DND-41 (cell line): ENCODE measurements around the gene CRCP.

ENCODE experiments used
- ATAC-seq: fragments of 200-7000 bp; cut with Tn5 transposase; 3 replicates; pipeline ENCODE4 v1.9.1; 2021; ENCODE audit warnings: low read depth; ENCODE audit not compliant: insufficient read depth
- DNase-seq: peaks from one replicate; pipeline ENCODE4 v3.0.0-alpha.2; 2020
- H2AFZ ChIP-seq: 2 replicates; pipeline ENCODE4 v1.6.0; 2012; ENCODE audit warnings: low read depth, low read length
- H3K27ac ChIP-seq: 2 replicates; pipeline ENCODE4 v1.5.1; 2012; ENCODE audit warnings: low read length, inconsistent platforms
- H3K27me3 ChIP-seq: fragments of 200-600 bp; sonication (generic); 2 replicates; pipeline ENCODE4 v1.6.0; 2012; ENCODE audit warnings: low read length, mild to moderate bottlenecking, inconsistent platforms; ENCODE audit not compliant: insufficient read depth, poor library complexity
- H3K36me3 ChIP-seq: 2 replicates; pipeline ENCODE4 v1.5.1; 2012; ENCODE audit warnings: low read length, inconsistent platforms; ENCODE audit not compliant: insufficient read depth
- H3K4me1 ChIP-seq: 2 replicates; pipeline ENCODE4 v1.5.1; 2012; ENCODE audit warnings: mild to moderate bottlenecking, low read length; ENCODE audit not compliant: insufficient read depth
- H3K4me2 ChIP-seq: 2 replicates; pipeline ENCODE4 v1.6.0; 2012; ENCODE audit warnings: mild to moderate bottlenecking, moderate library complexity, low read length, inconsistent platforms; ENCODE audit not compliant: insufficient read depth
- H3K4me3 ChIP-seq, 2 experiments: fragments of 200-600 bp in 1 of 2; shearing (Covaris generic) in 1 of 2; 2 replicates each; pipeline ENCODE4 v1.5.1; 2012 to 2016; ENCODE audit warnings: inconsistent platforms in 2 of 2, low read length in 2 of 2, mild to moderate bottlenecking in 2 of 2, low read depth in 1 of 2, moderate library complexity in 1 of 2
- H3K79me2 ChIP-seq: 2 replicates; pipeline ENCODE4 v1.6.0; 2012; ENCODE audit warnings: low read length, inconsistent platforms; ENCODE audit not compliant: insufficient read depth
- H3K9ac ChIP-seq: 2 replicates; pipeline ENCODE4 v1.6.0; 2012; ENCODE audit warnings: low read depth, mild to moderate bottlenecking, inconsistent platforms, low read length, moderate library complexity
- H3K9me3 ChIP-seq: 2 replicates; pipeline ENCODE4 v1.5.1; 2012; ENCODE audit warnings: low read length, moderate library complexity, mild to moderate bottlenecking, inconsistent platforms; ENCODE audit not compliant: insufficient read depth, severe bottlenecking
- H4K20me1 ChIP-seq: 2 replicates; pipeline ENCODE4 v1.6.0; 2012; ENCODE audit warnings: low read length; ENCODE audit not compliant: insufficient read depth
- EZH2 ChIP-seq: IDR thresholded peaks from 3 replicates; pipeline ENCODE4 v1.6.1; 2012; ENCODE audit warnings: borderline replicate concordance, low read depth, mild to moderate bottlenecking, moderate library complexity, low read length, inconsistent platforms; ENCODE audit not compliant: severe bottlenecking
- TF ChIP-seq, protein P1 (sequence below): IDR thresholded peaks from 2 replicates; pipeline ENCODE4 v1.5.1; 2012; ENCODE audit warnings: borderline replicate concordance, low read length, moderate library complexity, mild to moderate bottlenecking; ENCODE audit not compliant: poor library complexity, severe bottlenecking; ENCODE audit errors: extremely low read depth

The CRCP gene

DNA sequence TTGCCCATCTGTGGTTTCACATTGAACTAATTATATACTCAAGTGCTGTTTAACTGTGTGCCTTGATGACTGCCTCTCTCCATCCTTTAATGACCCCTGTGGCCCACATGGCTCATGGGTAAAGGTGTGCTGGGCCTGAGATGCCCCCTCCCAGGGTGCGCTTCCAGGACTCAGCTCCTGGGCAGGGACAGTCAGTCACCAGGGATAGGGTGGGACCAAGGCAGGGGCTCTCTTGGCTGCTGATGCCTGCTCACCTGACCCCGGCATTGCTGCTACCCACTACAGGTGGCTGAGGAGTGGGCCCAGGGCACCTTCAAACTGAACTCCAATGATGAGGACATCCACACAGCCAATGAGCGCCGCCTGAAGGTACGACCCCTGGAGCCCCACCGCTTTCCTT is 32.6 kb upstream of the CRCP start:
- H4K20me1 ChIP-seq: no peaks in the 10 kb centered on the region
- H3K4me3 ChIP-seq: no peak overlapping the region
- DNase-seq (no peak), ATAC-seq (no peak)
- no peak overlapping the region for H3K4me2 ChIP-seq
- H2AFZ ChIP-seq: no peak overlapping the region
- no peaks in the 10 kb centered on the region for H3K4me1 ChIP-seq
- H3K36me3 ChIP-seq: no peaks in the 10 kb centered on the region
- H3K27me3 ChIP-seq: no peaks in the 10 kb centered on the region
- no peak for TF ChIP-seq EZH2
- TF ChIP-seq, protein P1, sequence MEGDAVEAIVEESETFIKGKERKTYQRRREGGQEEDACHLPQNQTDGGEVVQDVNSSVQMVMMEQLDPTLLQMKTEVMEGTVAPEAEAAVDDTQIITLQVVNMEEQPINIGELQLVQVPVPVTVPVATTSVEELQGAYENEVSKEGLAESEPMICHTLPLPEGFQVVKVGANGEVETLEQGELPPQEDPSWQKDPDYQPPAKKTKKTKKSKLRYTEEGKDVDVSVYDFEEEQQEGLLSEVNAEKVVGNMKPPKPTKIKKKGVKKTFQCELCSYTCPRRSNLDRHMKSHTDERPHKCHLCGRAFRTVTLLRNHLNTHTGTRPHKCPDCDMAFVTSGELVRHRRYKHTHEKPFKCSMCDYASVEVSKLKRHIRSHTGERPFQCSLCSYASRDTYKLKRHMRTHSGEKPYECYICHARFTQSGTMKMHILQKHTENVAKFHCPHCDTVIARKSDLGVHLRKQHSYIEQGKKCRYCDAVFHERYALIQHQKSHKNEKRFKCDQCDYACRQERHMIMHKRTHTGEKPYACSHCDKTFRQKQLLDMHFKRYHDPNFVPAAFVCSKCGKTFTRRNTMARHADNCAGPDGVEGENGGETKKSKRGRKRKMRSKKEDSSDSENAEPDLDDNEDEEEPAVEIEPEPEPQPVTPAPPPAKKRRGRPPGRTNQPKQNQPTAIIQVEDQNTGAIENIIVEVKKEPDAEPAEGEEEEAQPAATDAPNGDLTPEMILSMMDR: no peak
- H3K79me2 ChIP-seq: no peaks in the 10 kb centered on the region
- no peaks in the 10 kb centered on the region for H3K9me3 ChIP-seq
- H3K27ac ChIP-seq: no peak overlapping the region
- H3K9ac ChIP-seq: no peak overlapping the region

DNA sequence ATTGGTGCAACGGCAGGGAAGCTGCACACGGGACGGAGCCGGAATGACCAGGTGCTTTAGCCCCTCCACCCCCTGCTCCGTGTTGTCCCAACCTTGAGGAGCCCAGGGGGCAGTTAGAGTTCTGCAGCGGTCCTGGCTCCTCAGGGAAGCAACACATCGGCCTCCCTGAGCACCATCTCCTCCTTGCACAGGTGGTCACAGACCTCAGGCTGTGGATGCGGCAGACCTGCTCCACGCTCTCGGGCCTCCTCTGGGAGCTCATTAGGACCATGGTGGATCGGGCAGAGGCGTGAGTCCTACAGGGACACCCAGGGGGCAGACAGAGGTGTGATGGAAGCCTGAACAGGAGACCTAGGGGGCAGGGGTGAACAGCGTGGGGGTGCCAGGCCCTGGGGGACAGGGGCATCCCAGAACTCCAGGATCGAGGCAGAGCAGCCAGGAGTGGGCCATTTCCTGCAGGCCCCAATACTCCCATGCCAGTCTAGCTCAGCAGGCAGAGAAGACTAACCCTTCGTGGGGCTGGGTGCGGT is 31.7 kb upstream of the CRCP start:
- H3K9ac ChIP-seq: no peak overlapping the region
- no peak overlapping the region for H3K4me2 ChIP-seq
- no peak for DNase-seq
- no peaks in the 10 kb centered on the region for H4K20me1 ChIP-seq
- no peaks in the 10 kb centered on the region for H3K4me1 ChIP-seq
- no peak overlapping the region for H3K4me3 ChIP-seq
- H2AFZ ChIP-seq: no peak overlapping the region
- no peak overlapping the region for H3K27ac ChIP-seq
- no peak for TF ChIP-seq EZH2
- TF ChIP-seq, protein P1: no peak
- no peaks in the 10 kb centered on the region for H3K27me3 ChIP-seq
- no peaks in the 10 kb centered on the region for H3K36me3 ChIP-seq
- no peak for ATAC-seq
- no peaks in the 10 kb centered on the region for H3K79me2 ChIP-seq
- H3K9me3 ChIP-seq: no peaks in the 10 kb centered on the region

DNA sequence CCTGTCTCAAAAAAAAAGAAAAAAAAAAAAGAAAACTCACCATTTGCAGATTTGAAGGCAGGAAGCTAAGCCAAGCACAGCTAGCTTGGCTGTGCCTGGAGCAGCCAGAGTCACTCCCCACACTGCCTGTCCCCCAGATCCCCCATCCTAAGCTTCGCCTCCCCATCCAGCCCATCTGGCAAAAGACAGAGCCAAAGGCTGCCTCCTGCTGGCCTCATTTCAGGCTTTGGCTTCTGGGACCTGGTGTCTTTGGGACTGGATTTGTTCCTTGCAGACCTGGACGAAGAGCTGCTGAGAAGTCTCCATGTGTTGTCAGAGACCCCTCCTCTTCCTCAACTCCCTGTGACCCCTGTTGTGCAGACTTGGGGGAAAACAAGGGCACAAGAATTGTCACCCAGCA is 31.0 kb upstream of the CRCP start:
- TF ChIP-seq, protein P1: peak; percentile 24
- TF ChIP-seq EZH2: no peak
- no peaks in the 10 kb centered on the region for H3K4me1 ChIP-seq
- no peak overlapping the region for H2AFZ ChIP-seq
- H3K27ac ChIP-seq: no peak overlapping the region
- no peak overlapping the region for H3K4me3 ChIP-seq
- H3K79me2 ChIP-seq: no peaks in the 10 kb centered on the region
- H3K9me3 ChIP-seq: no peaks in the 10 kb centered on the region
- H3K36me3 ChIP-seq: no peaks in the 10 kb centered on the region
- H3K4me2 ChIP-seq: no peak overlapping the region
- ATAC-seq (no peak), DNase-seq (no peak)
- H4K20me1 ChIP-seq: no peaks in the 10 kb centered on the region
- no peak overlapping the region for H3K9ac ChIP-seq
- no peaks in the 10 kb centered on the region for H3K27me3 ChIP-seq
